SU-DHL-6 (cell line): ENCODE results near the gene SPRED2.

Source experiments
- CTCF ChIP-seq: fragments of 200-600 bp; sonication (generic); IDR thresholded peaks from one replicate; pipeline ENCODE4 v1.5.1; 2017; ENCODE audit warnings: antibody characterized with exemption, mild to moderate bottlenecking, low read length, moderate library complexity; ENCODE audit not compliant: insufficient read depth, poor library complexity, severe bottlenecking
- EZH2phosphoT487 ChIP-seq: fragments of 200-600 bp; sonication (generic), shearing (Covaris generic); conservative IDR thresholded peaks from 2 replicates; pipeline ENCODE4 v1.6.1; 2018; ENCODE audit warnings: mild to moderate bottlenecking, antibody characterized with exemption, low read length, moderate library complexity, mixed read lengths

DNA sequence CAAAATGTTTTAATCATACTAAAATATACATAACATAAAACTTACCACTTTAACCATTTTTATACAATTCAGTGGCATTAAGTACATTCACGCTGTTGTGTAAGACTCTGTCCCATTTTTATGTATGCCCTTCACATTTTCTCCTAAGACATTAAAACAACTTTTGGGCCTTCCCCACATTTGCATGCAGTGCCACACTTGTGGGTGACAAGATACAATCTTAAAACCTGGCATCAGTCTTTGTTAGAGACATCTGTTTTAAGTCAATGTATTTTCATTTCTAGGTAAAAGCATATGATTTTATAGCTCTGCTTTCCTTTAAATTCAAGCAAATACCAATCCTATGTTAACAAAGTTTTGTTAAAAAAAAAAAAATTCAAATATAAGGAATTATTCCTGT is 17.3 kb downstream of the SPRED2 start:
- TF ChIP-seq CTCF (no peak), EZH2phosphoT487 (no peak)
